Measurements from ENCODE around the gene SMIM31.

GRCh38 chr4:164828955-164829354, 75.0 kb downstream of the SMIM31 start:
- TF ChIP-seq, protein P1, sequence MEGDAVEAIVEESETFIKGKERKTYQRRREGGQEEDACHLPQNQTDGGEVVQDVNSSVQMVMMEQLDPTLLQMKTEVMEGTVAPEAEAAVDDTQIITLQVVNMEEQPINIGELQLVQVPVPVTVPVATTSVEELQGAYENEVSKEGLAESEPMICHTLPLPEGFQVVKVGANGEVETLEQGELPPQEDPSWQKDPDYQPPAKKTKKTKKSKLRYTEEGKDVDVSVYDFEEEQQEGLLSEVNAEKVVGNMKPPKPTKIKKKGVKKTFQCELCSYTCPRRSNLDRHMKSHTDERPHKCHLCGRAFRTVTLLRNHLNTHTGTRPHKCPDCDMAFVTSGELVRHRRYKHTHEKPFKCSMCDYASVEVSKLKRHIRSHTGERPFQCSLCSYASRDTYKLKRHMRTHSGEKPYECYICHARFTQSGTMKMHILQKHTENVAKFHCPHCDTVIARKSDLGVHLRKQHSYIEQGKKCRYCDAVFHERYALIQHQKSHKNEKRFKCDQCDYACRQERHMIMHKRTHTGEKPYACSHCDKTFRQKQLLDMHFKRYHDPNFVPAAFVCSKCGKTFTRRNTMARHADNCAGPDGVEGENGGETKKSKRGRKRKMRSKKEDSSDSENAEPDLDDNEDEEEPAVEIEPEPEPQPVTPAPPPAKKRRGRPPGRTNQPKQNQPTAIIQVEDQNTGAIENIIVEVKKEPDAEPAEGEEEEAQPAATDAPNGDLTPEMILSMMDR (IDR thresholded peaks at IDR 0.05), result no peak
- TF ChIP-seq TAF1 (IDR thresholded peaks at IDR 0.05; ENCODE audit: borderline replicate concordance, low read depth, low read length), result no peak
- TF ChIP-seq FOXM1 (IDR thresholded peaks at IDR 0.05; ENCODE audit: low read depth), result no peak
- no peak for TF ChIP-seq ELF1 (IDR thresholded peaks at IDR 0.05)
